GM12891 (cell line): ENCODE measurements around the gene ARHGAP26.

Experiments
- POLR2A ChIP-seq: IDR thresholded peaks from 2 replicates; pipeline ENCODE4 v1.6.1; 2011; ENCODE audit warnings: low read depth, low read length, control low read depth
- POLR2AphosphoS5 ChIP-seq: IDR thresholded peaks from 2 replicates; pipeline ENCODE4 v1.6.1; 2011; ENCODE audit warnings: low read depth, low read length, control low read depth

GRCh38 chr5:143190260-143190810 lies 420.2 kb downstream of the ARHGAP26 start:
- TF ChIP-seq POLR2A: no peak
- TF ChIP-seq POLR2AphosphoS5: no peak
